C4-2B (cell line): Measurements from ENCODE around the gene RSRC1.

Source experiments
- H3K27ac ChIP-seq: fragments of 450-650 bp; 2 replicates; pipeline ENCODE4 v1.5.1; 2017
- CTCF ChIP-seq: fragments of 450-650 bp; conservative IDR thresholded peaks from 2 replicates; pipeline ENCODE4 v1.5.1; 2017; ENCODE audit warnings: mild to moderate bottlenecking
- ZFX ChIP-seq: fragments of 450-650 bp; IDR thresholded peaks from 2 replicates; pipeline ENCODE4 v1.6.1; 2017

RSRC1 gene

GRCh38 chr3:158105710-158106253, 4.1 kb upstream of the RSRC1 start:
- no peak for TF ChIP-seq ZFX
- no peak for TF ChIP-seq CTCF
- no peak overlapping the region for H3K27ac ChIP-seq

- no peak for TF ChIP-seq ZFX
- TF ChIP-seq CTCF, result no peak
- H3K27ac ChIP-seq, result no peak overlapping the region
Measured at GRCh38 chr3:158106766-158107471, 3.0 kb upstream of the RSRC1 start.

- no peak overlapping the region for H3K27ac ChIP-seq
- TF ChIP-seq CTCF (no peak), ZFX (no peak)
Measured at GRCh38 chr3:158107605-158108444, 2.1 kb upstream of the RSRC1 start.

- TF ChIP-seq ZFX (no peak), CTCF (no peak)
- no peak overlapping the region for H3K27ac ChIP-seq
Measured at GRCh38 chr3:158108445-158108985, 1.4 kb upstream of the RSRC1 start.

- TF ChIP-seq ZFX, result no peak
- no peak for TF ChIP-seq CTCF
- peak overlapping the region; percentile 90 for H3K27ac ChIP-seq
Measured at GRCh38 chr3:158109295-158109803, 540 bp upstream of the RSRC1 start.

GRCh38 chr3:158110658-158111018, 749 bp downstream of the RSRC1 start:
- no peak for TF ChIP-seq CTCF
- no peak for TF ChIP-seq ZFX
- H3K27ac ChIP-seq, result peak overlapping the region; percentile 90
